ENCODE measurements around the gene PHF23. TPM values are rescaled to one million over a fixed set of nuclear protein-coding genes. Genes with fewer than 3 reads are reported as not detected.
A peak's percentile ranks its signal among the peaks of the same experiment; 100 is the strongest.

Gene PHF23
- total and polyA plus RNA-seq, 9 of the 15 experiments (the other 6 are each of a cell fraction or from before 2014, with no cell fraction given), result 7.4 to 87.5 (median 33.7) TPM

GRCh38 chr17:7249830-7250229, 10.6 kb upstream of the PHF23 start:
- TF ChIP-seq SPI1 (IDR thresholded peaks at IDR 0.05; ENCODE audit: borderline replicate concordance, low read depth, low read length) (peak; percentile 70), ZNF3 (CRISPR knock-in tag; IDR thresholded peaks at IDR 0.05) (no peak)
- intact Hi-C loops (cut with micrococcal nuclease), result no loop called here
- BruUV-seq (replicated peaks), result no TSS peak
- CTCF ChIA-PET (ENCODE audit: low intra/inter-chr PET ratio), result no interaction called here
- peaks cover 46% of the 10 kb centered on the region for H3K36me3 ChIP-seq (ENCODE audit: control insufficient read depth, insufficient read depth, low read length)
- in situ Hi-C loops (cut with MboI), result no loop called here
- H3K9me3 ChIP-seq (replicated peaks; ENCODE audit: control insufficient read depth, insufficient read depth, low read depth, low read length), result no peaks in the 10 kb centered on the region
- peaks cover 61% of the 10 kb centered on the region for H3K79me2 ChIP-seq (ENCODE audit: control insufficient read depth, insufficient read depth, low read length)
- peak overlapping the region; percentile 96 for H3K27ac ChIP-seq (ENCODE audit: extremely low read depth, low read depth, low read length)
- peak overlapping the region; percentile 87 for H3K4me2 ChIP-seq (ENCODE audit: insufficient read depth, low read length)
- DNase-seq (ENCODE audit: extremely low read depth in 1 of 4, low spot score in 3 of 4) (no peak), ATAC-seq (no peak), FAIRE-seq (no peak)
- H4K20me1 ChIP-seq (replicated peaks; ENCODE audit: control insufficient read depth, insufficient read depth, low read length), result no peaks in the 10 kb centered on the region
- H3K4me3 ChIP-seq, result peak overlapping the region; percentile 95
- WGBS (ENCODE audit: insufficient coverage, low coverage, missing lambda C conversion rate), result 63% methylated on average over 6 of the region's 7 CpGs
- POLR2A ChIA-PET, result interaction anchor here (1.0 to 2.5 kb wide), 2 partner anchors 14 to 20 kb away, joined by 4 to 8 read pairs; no protein-coding TSS in a partner anchor
- peaks cover 13 to 19% of the 10 kb centered on the region in 2 experiments; a peak in 4 of 5 replicates for H3K4me1 ChIP-seq (replicated peaks in 1 of 2; ENCODE audit: control insufficient read depth in 2 of 2, insufficient read depth in 2 of 2, low read length in 2 of 2)
- H3K27me3 ChIP-seq (ENCODE audit: control insufficient read depth in 2 of 2, insufficient read depth in 2 of 2, low read length in 2 of 2), result no peaks in the 10 kb centered on the region
- no peaks in the 10 kb centered on the region for H3K9me1 ChIP-seq (ENCODE audit: control insufficient read depth, insufficient read depth, low read length)
- H2AFZ ChIP-seq (ENCODE audit: low read depth, low read length), result no peak overlapping the region
- H3K9ac ChIP-seq (ENCODE audit: insufficient read depth in 1 of 2, low read depth in 2 of 2, low read length in 2 of 2), result peak overlapping the region; percentile 97 to 98; a peak in 3 of 4 replicates

DNA sequence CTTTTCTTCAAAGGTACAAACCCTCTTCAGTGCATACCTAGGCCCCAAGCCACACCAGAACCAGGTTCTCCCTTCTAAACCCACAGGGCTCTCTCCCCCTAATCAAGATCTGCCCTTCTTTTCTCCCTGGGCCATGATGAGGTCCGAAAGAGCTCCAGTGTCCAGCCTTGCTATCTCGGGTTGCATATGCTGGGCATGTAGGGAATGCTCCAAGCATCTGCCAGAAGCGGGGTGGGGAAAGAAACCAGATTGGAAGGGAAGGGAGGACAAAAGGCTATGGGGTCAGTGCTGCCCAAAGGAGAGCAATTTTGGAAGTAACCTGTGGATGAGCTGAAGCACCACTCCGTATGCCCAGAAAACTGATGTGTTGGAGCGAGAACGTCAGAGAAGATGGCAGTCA, 10.0 kb upstream of the PHF23 start:
- 59% methylated on average over 6 of the region's 6 CpGs for WGBS (ENCODE audit: insufficient coverage, low coverage, missing lambda C conversion rate)
- peaks cover 43% of the 10 kb centered on the region for H3K36me3 ChIP-seq (ENCODE audit: control insufficient read depth, insufficient read depth, low read length)
- no peak for TF ChIP-seq TFE3 (CRISPR knock-in tag; IDR thresholded peaks at IDR 0.05)
- no peak for TF ChIP-seq SLC30A9 (CRISPR knock-in tag; IDR thresholded peaks at IDR 0.05)
- TF ChIP-seq ZNF384 (IDR thresholded peaks at IDR 0.05; ENCODE audit: low read depth, low read length), result no peak
- no peak for TF ChIP-seq ZNF253 (CRISPR knock-in tag; conservative IDR thresholded peaks at IDR 0.05)
- no peak for TF ChIP-seq SMAD3 (CRISPR knock-in tag; conservative IDR thresholded peaks at IDR 0.05)
- TF ChIP-seq TCF7 (IDR thresholded peaks at IDR 0.05; ENCODE audit: borderline replicate concordance), result no peak
- TF ChIP-seq ZNF197 (CRISPR knock-in tag; IDR thresholded peaks at IDR 0.05; ENCODE audit: low read depth), result no peak
- TF ChIP-seq FOXA1 (IDR thresholded peaks at IDR 0.05; ENCODE audit: borderline replicate concordance), result no peak
- TF ChIP-seq, protein P1, sequence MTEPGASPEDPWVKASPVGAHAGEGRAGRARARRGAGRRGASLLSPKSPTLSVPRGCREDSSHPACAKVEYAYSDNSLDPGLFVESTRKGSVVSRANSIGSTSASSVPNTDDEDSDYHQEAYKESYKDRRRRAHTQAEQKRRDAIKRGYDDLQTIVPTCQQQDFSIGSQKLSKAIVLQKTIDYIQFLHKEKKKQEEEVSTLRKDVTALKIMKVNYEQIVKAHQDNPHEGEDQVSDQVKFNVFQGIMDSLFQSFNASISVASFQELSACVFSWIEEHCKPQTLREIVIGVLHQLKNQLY (CRISPR knock-in tag; conservative IDR thresholded peaks at IDR 0.05), result no peak
- TF ChIP-seq ARHGAP35 (IDR thresholded peaks at IDR 0.05; ENCODE audit: partially characterized antibody), result no peak
- no peak for TF ChIP-seq SMAD4 (CRISPR knock-in tag; conservative IDR thresholded peaks at IDR 0.05)
- no peak for TF ChIP-seq XRCC5 (IDR thresholded peaks at IDR 0.05; ENCODE audit: low read depth, low read length)

More for the DNA sequence above, 10.0 kb upstream of the PHF23 start:
- H3K4me1 ChIP-seq (replicated peaks in 1 of 2; ENCODE audit: control insufficient read depth in 2 of 2, insufficient read depth in 2 of 2, low read length in 2 of 2), result peaks cover 13 to 19% of the 10 kb centered on the region in 2 experiments; a peak in 4 of 5 replicates
- no peaks in the 10 kb centered on the region for H4K20me1 ChIP-seq (replicated peaks; ENCODE audit: control insufficient read depth, insufficient read depth, low read length)
- H3K9me3 ChIP-seq (replicated peaks; ENCODE audit: control insufficient read depth, insufficient read depth, low read depth, low read length), result no peaks in the 10 kb centered on the region
- peaks cover 60% of the 10 kb centered on the region for H3K79me2 ChIP-seq (ENCODE audit: control insufficient read depth, insufficient read depth, low read length)
- DNase-seq (ENCODE audit: extremely low read depth in 1 of 4, low spot score in 3 of 4) (no peak), ATAC-seq (no peak), FAIRE-seq (no peak)
- H2AFZ ChIP-seq (ENCODE audit: low read depth, low read length), result no peak overlapping the region
- H3K9ac ChIP-seq (ENCODE audit: insufficient read depth in 1 of 2, low read depth in 2 of 2, low read length in 2 of 2), result peak overlapping the region in 1 of 2 experiments; percentile 97; a peak in 1 of 4 replicates
- H3K4me2 ChIP-seq (ENCODE audit: insufficient read depth, low read length), result peak overlapping the region; percentile 37
- no TSS peak for BruUV-seq (replicated peaks)
- no peak overlapping the region; the same call in 2 of the 3 replicates for H3K27ac ChIP-seq (ENCODE audit: extremely low read depth, low read depth, low read length)
- no peaks in the 10 kb centered on the region for H3K9me1 ChIP-seq (ENCODE audit: control insufficient read depth, insufficient read depth, low read length)
- H3K4me3 ChIP-seq, result peak overlapping the region; percentile 2; the same call in 1 of the 2 replicates
- intact Hi-C loops (cut with micrococcal nuclease), result no loop called here
- H3K27me3 ChIP-seq (ENCODE audit: control insufficient read depth in 2 of 2, insufficient read depth in 2 of 2, low read length in 2 of 2), result no peaks in the 10 kb centered on the region
- ChIA-PET POLR2A (interaction anchor here (1.2 to 2.5 kb wide), 3 partner anchors 10 to 14 kb away, joined by 3 to 8 read pairs (median 7); partner anchors contain the start of gene PHF23), CTCF (ENCODE audit: low intra/inter-chr PET ratio) (no interaction called here)
- in situ Hi-C loops (cut with MboI), result no loop called here

Data from K562 (cell line).